T-helper 1 cell treated with Interleukin-12 subunit alpha and Interleukin-12 subunit beta and Interleukin-4 antibody, amounts not matched to agents 30 μg/mL and 1 μg/mL, for 36 hours (primary cell): ENCODE results near the gene RERE.

ENCODE experiments used
- H3K27ac Mint-ChIP-seq: one replicate; pipeline ENCODE4 v1.8.0; 2021; ENCODE audit warnings: mild to moderate bottlenecking, mixed read lengths
- H3K27me3 Mint-ChIP-seq: one replicate; pipeline ENCODE4 v1.8.0; 2021; ENCODE audit warnings: low read depth, mixed read lengths
- H3K36me3 Mint-ChIP-seq: one replicate; pipeline ENCODE4 v1.8.0; 2021; ENCODE audit warnings: low read depth, mixed read lengths
- H3K4me1 Mint-ChIP-seq: one replicate; pipeline ENCODE4 v1.8.0; 2021; ENCODE audit warnings: low read depth, mixed read lengths
- H3K4me3 Mint-ChIP-seq: one replicate; pipeline ENCODE4 v1.8.0; 2021; ENCODE audit warnings: mild to moderate bottlenecking, moderate library complexity, mixed read lengths
- H3K9me3 Mint-ChIP-seq: one replicate; pipeline ENCODE4 v1.8.0; 2021; ENCODE audit warnings: mixed read lengths

RERE gene

GRCh38 chr1:8646996-8647395, 170.4 kb downstream of the RERE start:
- Mint-ChIP-seq H3K36me3 (peaks cover 14% of the 10 kb centered on the region), H3K4me3 (no peak overlapping the region), H3K27me3 (no peaks in the 10 kb centered on the region), H3K9me3 (no peaks in the 10 kb centered on the region), H3K4me1 (peaks cover 43% of the 10 kb centered on the region), H3K27ac (no peak overlapping the region)

- H3K36me3 Mint-ChIP-seq = peaks cover 14% of the 10 kb centered on the region
- H3K27me3 Mint-ChIP-seq = no peaks in the 10 kb centered on the region
- H3K4me3 Mint-ChIP-seq = no peak overlapping the region
- H3K4me1 Mint-ChIP-seq = peaks cover 35% of the 10 kb centered on the region
- H3K27ac Mint-ChIP-seq = no peak overlapping the region
- no peaks in the 10 kb centered on the region for H3K9me3 Mint-ChIP-seq
Measured at GRCh38 chr1:8646189-8646588, 171.3 kb downstream of the RERE start.

- Mint-ChIP-seq H3K4me3 (no peak overlapping the region), H3K27me3 (no peaks in the 10 kb centered on the region), H3K36me3 (peaks cover 8% of the 10 kb centered on the region)
Measured at GRCh38 chr1:8643542-8644536, 173.6 kb downstream of the RERE start.

GRCh38 chr1:8642114-8642513, 175.3 kb downstream of the RERE start:
- H3K4me1 Mint-ChIP-seq = peaks cover 18% of the 10 kb centered on the region
- no peaks in the 10 kb centered on the region for H3K9me3 Mint-ChIP-seq
- no peak overlapping the region for H3K27ac Mint-ChIP-seq
- peaks cover 7% of the 10 kb centered on the region for H3K36me3 Mint-ChIP-seq
- no peaks in the 10 kb centered on the region for H3K27me3 Mint-ChIP-seq
- no peak overlapping the region for H3K4me3 Mint-ChIP-seq

More at GRCh38 chr1:8643542-8644536, 173.6 kb downstream of the RERE start:
- Mint-ChIP-seq H3K27ac (no peak overlapping the region), H3K9me3 (no peaks in the 10 kb centered on the region), H3K4me1 (peaks cover 28% of the 10 kb centered on the region)

- no peaks in the 10 kb centered on the region for H3K27me3 Mint-ChIP-seq
- no peak overlapping the region for H3K27ac Mint-ChIP-seq
- H3K36me3 Mint-ChIP-seq = peaks cover 5% of the 10 kb centered on the region
- H3K4me1 Mint-ChIP-seq = peaks cover 19% of the 10 kb centered on the region
- no peak overlapping the region for H3K4me3 Mint-ChIP-seq
- H3K9me3 Mint-ChIP-seq = no peaks in the 10 kb centered on the region
Measured at GRCh38 chr1:8641377-8641997, 176.0 kb downstream of the RERE start.

- Mint-ChIP-seq H3K4me1 (peaks cover 19% of the 10 kb centered on the region), H3K4me3 (no peak overlapping the region), H3K27ac (no peak overlapping the region), H3K36me3 (no peaks in the 10 kb centered on the region), H3K27me3 (no peaks in the 10 kb centered on the region), H3K9me3 (no peaks in the 10 kb centered on the region)
Measured at GRCh38 chr1:8640950-8641349, 176.5 kb downstream of the RERE start.

GRCh38 chr1:8639148-8639547, 178.3 kb downstream of the RERE start:
- Mint-ChIP-seq H3K27me3 (no peaks in the 10 kb centered on the region), H3K27ac (no peak overlapping the region), H3K9me3 (no peaks in the 10 kb centered on the region), H3K36me3 (peaks cover 3% of the 10 kb centered on the region), H3K4me3 (no peak overlapping the region), H3K4me1 (peaks cover 18% of the 10 kb centered on the region)

- H3K4me3 Mint-ChIP-seq = no peak overlapping the region
- H3K9me3 Mint-ChIP-seq = no peaks in the 10 kb centered on the region
- H3K4me1 Mint-ChIP-seq = peaks cover 31% of the 10 kb centered on the region
- no peaks in the 10 kb centered on the region for H3K27me3 Mint-ChIP-seq
- H3K27ac Mint-ChIP-seq = no peak overlapping the region
- peaks cover 8% of the 10 kb centered on the region for H3K36me3 Mint-ChIP-seq
Measured at GRCh38 chr1:8633741-8634501, 183.5 kb downstream of the RERE start.

GRCh38 chr1:8632102-8632501, 185.3 kb downstream of the RERE start:
- H3K27ac Mint-ChIP-seq = no peak overlapping the region
- no peaks in the 10 kb centered on the region for H3K27me3 Mint-ChIP-seq
- H3K9me3 Mint-ChIP-seq = no peaks in the 10 kb centered on the region
- H3K36me3 Mint-ChIP-seq = peaks cover 8% of the 10 kb centered on the region
- H3K4me1 Mint-ChIP-seq = peaks cover 31% of the 10 kb centered on the region
- no peak overlapping the region for H3K4me3 Mint-ChIP-seq

- peaks cover 13% of the 10 kb centered on the region for H3K36me3 Mint-ChIP-seq
Measured at GRCh38 chr1:8631163-8631562, 186.3 kb downstream of the RERE start.

GRCh38 chr1:8629241-8630091, 188.0 kb downstream of the RERE start:
- H3K27me3 Mint-ChIP-seq = no peaks in the 10 kb centered on the region
- peaks cover 49% of the 10 kb centered on the region for H3K4me1 Mint-ChIP-seq
- H3K36me3 Mint-ChIP-seq = peaks cover 13% of the 10 kb centered on the region
- H3K27ac Mint-ChIP-seq = peak overlapping the region; percentile 67
- H3K9me3 Mint-ChIP-seq = no peaks in the 10 kb centered on the region
- H3K4me3 Mint-ChIP-seq = no peak overlapping the region

More at GRCh38 chr1:8631163-8631562, 186.3 kb downstream of the RERE start:
- H3K4me1 Mint-ChIP-seq = peaks cover 39% of the 10 kb centered on the region
- H3K4me3 Mint-ChIP-seq = no peak overlapping the region
- H3K9me3 Mint-ChIP-seq = no peaks in the 10 kb centered on the region
- no peak overlapping the region for H3K27ac Mint-ChIP-seq
- H3K27me3 Mint-ChIP-seq = no peaks in the 10 kb centered on the region

- H3K27me3 Mint-ChIP-seq = no peaks in the 10 kb centered on the region
- H3K27ac Mint-ChIP-seq = no peak overlapping the region
- H3K4me1 Mint-ChIP-seq = peaks cover 53% of the 10 kb centered on the region
- H3K9me3 Mint-ChIP-seq = no peaks in the 10 kb centered on the region
- H3K36me3 Mint-ChIP-seq = peaks cover 9% of the 10 kb centered on the region
- H3K4me3 Mint-ChIP-seq = no peak overlapping the region
Measured at GRCh38 chr1:8628606-8629005, 188.8 kb downstream of the RERE start.

GRCh38 chr1:8627728-8628127, 189.7 kb downstream of the RERE start:
- Mint-ChIP-seq H3K27me3 (no peaks in the 10 kb centered on the region), H3K36me3 (peaks cover 11% of the 10 kb centered on the region), H3K4me3 (no peak overlapping the region), H3K9me3 (no peaks in the 10 kb centered on the region), H3K4me1 (peaks cover 56% of the 10 kb centered on the region), H3K27ac (no peak overlapping the region)
